Dedifferentiated amniotic fluid mesenchymal stem cell (primary cell): ENCODE data around the gene RRP1.
"Not testable (repeated sequence)": the region's sequence is repeated elsewhere in the genome, so short reads cannot be mapped to it uniquely, and the experiment has no call there.

Source experiments
- DNase-seq: peaks from one replicate; pipeline ENCODE4 v3.0.0-alpha.2; 2016; ENCODE audit errors: extremely low spot score

The RRP1 gene

GRCh38 chr21:43836616-43837015 is 47.2 kb downstream of the RRP1 start:
- DNase-seq, result no peak

DNA sequence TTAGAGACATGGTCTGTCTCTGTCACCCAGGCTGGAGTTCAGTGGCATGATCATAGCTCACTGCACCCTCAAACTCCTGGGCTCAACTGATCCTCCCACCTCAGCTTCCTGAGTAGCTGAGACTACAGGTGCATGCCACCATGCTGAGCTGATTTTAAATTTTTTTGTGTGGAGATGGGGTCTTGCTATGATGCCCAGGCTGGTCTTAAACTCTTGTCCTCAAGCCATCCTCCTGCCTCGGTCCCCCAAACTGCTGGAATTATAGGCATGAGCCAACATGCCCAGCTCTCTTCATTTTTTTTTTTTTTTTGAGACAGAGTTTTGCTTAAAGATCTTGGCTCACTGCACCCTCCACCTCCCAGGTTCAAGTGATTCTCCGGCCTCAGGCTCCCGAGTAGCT is 50.9 kb downstream of the RRP1 start:
- DNase-seq, result no peak

DNA sequence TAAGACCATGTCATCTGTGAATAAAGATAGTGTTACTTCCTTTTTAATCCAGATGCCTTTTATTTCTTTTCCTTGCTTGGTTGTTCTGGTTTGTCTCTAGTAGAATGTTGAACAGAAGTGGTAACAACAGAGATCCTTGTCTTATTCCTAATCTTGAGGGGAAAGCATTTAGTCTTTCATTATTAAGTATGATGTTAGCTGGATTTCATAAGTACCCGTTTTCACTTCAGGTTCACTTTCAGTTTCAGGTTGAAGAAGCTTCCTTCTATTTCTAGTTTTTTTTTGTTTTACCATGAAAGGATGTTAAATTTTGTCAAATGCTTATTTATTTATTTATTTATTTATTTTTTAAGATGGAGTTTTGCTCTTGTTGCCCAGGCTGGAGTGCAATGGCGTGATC is 53.4 kb downstream of the RRP1 start:
- no peak for DNase-seq

GRCh38 chr21:43844906-43845305 is 55.5 kb downstream of the RRP1 start:
- not testable (repeated sequence) for DNase-seq

DNA sequence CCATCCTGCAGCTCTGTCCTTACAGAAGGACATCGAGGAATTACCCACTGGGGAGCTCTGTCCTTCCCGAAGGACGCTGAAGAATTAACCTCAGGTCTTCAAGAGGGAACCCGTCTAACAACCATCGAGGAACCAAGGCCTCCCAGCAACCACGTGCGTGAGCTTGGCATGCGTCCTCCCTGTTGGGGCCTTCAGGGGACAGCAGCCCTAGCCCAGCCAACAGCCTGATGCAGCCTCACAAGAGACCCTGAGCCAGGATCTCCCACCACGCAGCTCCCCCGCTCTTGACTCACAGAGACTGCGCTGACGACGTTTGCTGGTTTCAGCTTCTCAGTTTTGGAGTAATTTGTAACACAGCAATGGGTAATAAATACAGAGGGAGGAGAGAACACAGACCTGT is 56.0 kb downstream of the RRP1 start:
- DNase-seq, result no peak

DNA sequence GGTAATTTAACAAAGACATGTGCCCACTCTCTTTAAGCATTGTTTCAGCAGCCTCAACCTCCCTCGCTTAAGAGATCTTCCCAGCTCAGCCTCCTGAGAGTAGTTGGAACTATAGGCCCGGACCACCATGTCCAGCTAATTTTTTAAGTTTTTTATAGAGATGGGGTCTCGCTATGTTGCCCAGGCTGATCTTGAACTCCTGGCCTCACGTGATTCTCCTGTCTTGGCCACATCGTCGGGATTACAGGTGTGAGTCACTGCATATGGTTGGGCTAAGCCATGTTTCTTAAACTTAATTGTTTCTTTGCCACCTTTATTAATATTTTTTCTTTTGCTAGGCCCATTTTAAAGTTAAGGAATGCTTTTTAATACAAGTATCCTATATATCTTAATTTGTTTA is 57.1 kb downstream of the RRP1 start:
- DNase-seq, result no peak

GRCh38 chr21:43847301-43847700 is 57.9 kb downstream of the RRP1 start:
- no peak for DNase-seq

- no peak for DNase-seq
These were observed 59.4 kb downstream of the RRP1 start for GRCh38 chr21:43848771-43849170.

GRCh38 chr21:43849532-43850299 is 60.3 kb downstream of the RRP1 start:
- no peak for DNase-seq

DNA sequence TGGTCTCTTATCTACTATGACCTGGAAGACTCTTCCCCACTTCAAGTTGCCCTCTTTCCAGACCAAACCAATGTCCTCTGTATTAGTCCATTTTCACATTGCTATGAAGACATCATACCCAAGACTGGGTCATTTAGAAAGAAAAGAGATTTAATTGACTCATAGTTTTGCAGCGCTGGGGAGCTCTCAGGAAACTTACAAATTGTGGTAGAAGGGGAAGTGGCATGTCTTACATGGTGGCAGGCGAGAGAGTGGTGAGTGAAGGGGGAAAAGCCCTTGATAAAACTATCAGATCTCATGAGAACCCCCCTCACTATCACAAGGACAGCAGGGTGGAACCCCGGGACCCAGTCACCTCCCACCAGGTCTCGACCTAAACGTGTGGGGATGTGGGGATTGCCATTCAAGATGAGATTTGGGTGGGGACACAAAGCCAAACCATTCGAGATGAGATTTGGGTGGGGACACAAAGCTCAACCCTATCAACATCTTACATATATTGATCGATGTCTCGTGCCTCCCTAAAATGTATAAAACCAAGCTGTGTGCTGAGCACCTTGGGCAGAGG is 61.4 kb downstream of the RRP1 start:
- no peak for DNase-seq

- no peak for DNase-seq
These were observed 62.2 kb downstream of the RRP1 start for GRCh38 chr21:43851593-43851992.

DNA sequence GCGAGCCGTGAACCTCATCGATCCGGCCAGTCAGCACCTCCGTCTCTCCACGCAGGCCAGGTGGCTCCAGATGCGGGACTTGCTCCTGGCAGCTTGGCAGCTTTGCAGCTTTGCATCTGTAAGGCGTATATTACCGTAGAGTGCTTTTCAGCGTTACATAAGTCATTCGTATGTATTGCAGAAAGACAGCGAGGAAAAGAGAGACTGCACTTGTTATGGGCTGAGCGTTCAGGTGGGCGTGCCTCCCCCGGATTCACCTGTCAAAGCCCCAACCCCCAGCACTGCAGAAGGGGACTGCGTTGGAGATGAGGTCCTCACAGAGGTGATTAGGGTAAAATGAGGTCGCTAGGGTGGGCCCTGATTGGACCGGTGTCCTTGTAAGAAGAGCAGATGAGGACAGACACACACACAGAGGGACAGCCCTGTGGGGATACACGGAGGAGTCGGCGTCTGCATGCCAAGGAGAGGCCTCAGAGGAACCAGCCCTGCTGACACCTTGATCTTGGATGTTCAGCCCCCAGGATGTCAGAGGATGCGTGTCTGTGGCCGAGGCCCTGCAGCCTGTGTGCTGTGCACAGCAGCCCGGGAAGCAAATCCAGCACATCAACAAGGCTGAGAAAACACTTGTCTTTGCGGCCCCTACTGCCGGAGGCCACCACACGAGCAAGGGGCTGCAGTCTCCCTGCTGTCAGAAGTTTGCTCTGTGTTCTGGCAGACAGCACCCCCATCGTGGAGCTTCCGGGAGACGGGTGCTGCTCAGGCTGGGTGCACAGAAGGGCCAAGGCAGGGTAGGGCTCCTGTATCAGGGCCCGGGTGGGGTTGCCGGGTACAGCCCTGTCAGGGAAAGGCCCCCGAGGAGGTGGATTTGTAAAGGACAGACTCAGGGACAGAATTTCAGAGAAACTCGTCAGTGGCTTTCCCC is 64.7 kb downstream of the RRP1 start:
- DNase-seq, result no peak
